IPS DF 4.7 (cell line): ENCODE measurements around the gene VAX1.
"Not testable (repeated sequence)": the region's sequence is repeated elsewhere in the genome, so short reads cannot be mapped to it uniquely, and the experiment has no call there.

Source experiments
- DNase-seq: peaks from one replicate; pipeline ENCODE4 v3.0.0-alpha.2; 2013; ENCODE audit warnings: low spot score; ENCODE audit errors: extremely low read depth

VAX1 gene

GRCh38 chr10:117084421-117085246 is 53.4 kb downstream of the VAX1 start:
- DNase-seq = not testable (repeated sequence)
